CD4-positive, alpha-beta T cell (primary cell): ENCODE measurements around the gene GNA15. TPM values are rescaled to one million over a fixed set of nuclear protein-coding genes. Genes with fewer than 3 reads are reported as not detected.

Experiments used
- ATAC-seq: fragments of 200-7000 bp; cut with Tn5 transposase; one replicate; pipeline ENCODE4 v1.10.0; 2022; ENCODE audit warnings: mild to moderate bottlenecking; ENCODE audit not compliant: poor library complexity
- CTCF ChIA-PET: fragments of 350-600 bp; sonication (Branson Sonifier 250); formaldehyde crosslinking; loops from one replicate; lab custom pipeline; 2021; ENCODE audit warnings: antibody characterized with exemption, inconsistent platforms; lab: Charles Lee
- POLR2A ChIA-PET: fragments of 350-600 bp; sonication (Branson Sonifier 250); formaldehyde crosslinking; loops from one replicate; lab custom pipeline; 2021; ENCODE audit warnings: antibody characterized with exemption, inconsistent platforms; lab: Charles Lee
- DNase-seq, 14 experiments: peaks; one replicate each; pipeline ENCODE4 v3.0.0-alpha.2; 2013 to 2020; ENCODE audit warnings: mixed read lengths in 2 of 14
- H3K27ac ChIP-seq, 2 donors: one replicate each; pipeline versions ENCODE4 v1.5.1 to v1.7.0; 2013; ENCODE audit warnings: low read length in 2 of 2, low read depth in 1 of 2, mild to moderate bottlenecking in 1 of 2
- H3K27me3 ChIP-seq, 2 experiments: 1 replicate in 1 of 2; 2 replicates in 1 of 2; pipeline versions ENCODE4 v1.6.1 to v1.7.0; 2013; ENCODE audit warnings: low read length in 2 of 2, control low read depth in 1 of 2, mild to moderate bottlenecking in 1 of 2, moderate library complexity in 1 of 2; ENCODE audit not compliant: insufficient read depth in 2 of 2, control insufficient read depth in 1 of 2
- H3K36me3 ChIP-seq: one replicate; pipeline ENCODE4 v1.6.1; 2013; ENCODE audit warnings: low read length, control low read depth; ENCODE audit not compliant: insufficient read depth
- H3K4me1 ChIP-seq: one replicate; pipeline ENCODE4 v1.6.1; 2013; ENCODE audit warnings: low read length, control low read depth; ENCODE audit not compliant: insufficient read depth
- H3K4me3 ChIP-seq: one replicate; pipeline ENCODE4 v1.5.1; 2013; ENCODE audit warnings: mild to moderate bottlenecking, low read length, moderate library complexity
- H3K9me3 ChIP-seq, 2 experiments: 1 replicate in 1 of 2; 2 replicates in 1 of 2; pipeline versions ENCODE4 v1.6.1 to v1.7.0; 2013; ENCODE audit warnings: low read length in 2 of 2, mild to moderate bottlenecking in 2 of 2, control low read depth in 1 of 2, moderate library complexity in 1 of 2; ENCODE audit not compliant: control insufficient read depth in 1 of 2, insufficient read depth in 1 of 2
- H3K27ac Mint-ChIP-seq: one replicate; pipeline ENCODE4 v1.8.0; 2020; ENCODE audit warnings: mixed read lengths
- H3K27me3 Mint-ChIP-seq: one replicate; pipeline ENCODE4 v1.8.0; 2021; ENCODE audit warnings: mixed read lengths
- H3K36me3 Mint-ChIP-seq: one replicate; pipeline ENCODE4 v1.8.0; 2021; ENCODE audit warnings: low read depth, mixed read lengths
- H3K4me1 Mint-ChIP-seq: one replicate; pipeline ENCODE4 v1.8.0; 2021; ENCODE audit warnings: low read depth, mixed read lengths
- H3K4me3 Mint-ChIP-seq: one replicate; pipeline ENCODE4 v1.8.0; 2020; ENCODE audit warnings: mild to moderate bottlenecking, mixed read lengths
- H3K9me3 Mint-ChIP-seq: one replicate; pipeline ENCODE4 v1.8.0; 2020; ENCODE audit warnings: mixed read lengths
- intact Hi-C, 2 experiments: fragments of 100-400 bp; cut with DNase I in 1 of 2; cut with micrococcal nuclease in 1 of 2; formaldehyde crosslinking; loops; one replicate each; pipeline versions ENCODE4 v1.15.1 to v1.9.0; 2023 to 2025; cut with DNase I, micrococcal nuclease
- total RNA-seq, 174 experiments: library from RNA in 2 of 174; stranded (reverse) in 2 of 174; gene quantifications; one replicate each; pipeline ENCODE4 v1.2.3 and lab custom pipeline; 2021 to 2026
- TF ChIP-seq, protein P1 (sequence below): fragments of 200-600 bp; IDR thresholded peaks from one replicate; pipeline ENCODE4 v1.8.0; 2022; ENCODE audit warnings: antibody characterized with exemption, mild to moderate bottlenecking

The GNA15 gene
- total RNA-seq, 2 experiments from 2014 or later: 12.1 to 14.9 TPM

DNA sequence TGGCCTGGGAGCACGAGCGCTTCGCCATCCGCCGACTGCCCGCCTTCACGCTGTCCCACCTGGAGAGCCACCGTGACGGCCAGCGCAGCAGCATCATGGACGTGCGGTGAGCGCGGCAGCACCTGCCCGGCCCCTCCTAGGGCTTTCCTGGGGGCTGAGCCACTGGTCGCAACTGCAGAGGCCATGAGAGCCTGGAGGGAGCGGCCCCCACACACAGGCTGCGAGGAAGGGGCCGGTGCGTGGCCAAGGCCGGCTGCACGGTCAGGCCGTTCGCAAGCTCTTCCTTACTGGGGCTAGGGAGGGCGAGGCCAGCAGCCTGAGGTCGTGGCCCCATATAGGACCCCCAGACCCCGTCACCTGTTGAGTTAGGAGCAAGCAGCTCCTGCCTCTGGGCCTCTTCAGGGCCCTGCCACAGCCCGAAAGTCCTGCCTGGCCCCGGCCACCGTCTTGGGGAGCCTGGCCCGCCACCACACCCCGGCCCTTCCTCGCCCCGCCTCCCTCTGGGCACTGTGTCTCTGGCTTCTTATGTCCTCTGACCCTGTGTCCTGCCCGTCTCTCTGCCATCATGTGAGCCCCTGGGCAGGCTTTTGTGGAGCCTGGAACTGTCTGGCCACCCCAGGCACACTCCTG, 68.9 kb downstream of the GNA15 start:
- Mint-ChIP-seq H3K36me3 (peaks cover 22% of the 10 kb centered on the region), H3K27me3 (no peaks in the 10 kb centered on the region), H3K9me3 (no peaks in the 10 kb centered on the region), H3K27ac (no peak overlapping the region), H3K4me1 (no peaks in the 10 kb centered on the region), H3K4me3 (no peak overlapping the region)
- intact Hi-C loops: no loop called here
- TF ChIP-seq, protein P1, sequence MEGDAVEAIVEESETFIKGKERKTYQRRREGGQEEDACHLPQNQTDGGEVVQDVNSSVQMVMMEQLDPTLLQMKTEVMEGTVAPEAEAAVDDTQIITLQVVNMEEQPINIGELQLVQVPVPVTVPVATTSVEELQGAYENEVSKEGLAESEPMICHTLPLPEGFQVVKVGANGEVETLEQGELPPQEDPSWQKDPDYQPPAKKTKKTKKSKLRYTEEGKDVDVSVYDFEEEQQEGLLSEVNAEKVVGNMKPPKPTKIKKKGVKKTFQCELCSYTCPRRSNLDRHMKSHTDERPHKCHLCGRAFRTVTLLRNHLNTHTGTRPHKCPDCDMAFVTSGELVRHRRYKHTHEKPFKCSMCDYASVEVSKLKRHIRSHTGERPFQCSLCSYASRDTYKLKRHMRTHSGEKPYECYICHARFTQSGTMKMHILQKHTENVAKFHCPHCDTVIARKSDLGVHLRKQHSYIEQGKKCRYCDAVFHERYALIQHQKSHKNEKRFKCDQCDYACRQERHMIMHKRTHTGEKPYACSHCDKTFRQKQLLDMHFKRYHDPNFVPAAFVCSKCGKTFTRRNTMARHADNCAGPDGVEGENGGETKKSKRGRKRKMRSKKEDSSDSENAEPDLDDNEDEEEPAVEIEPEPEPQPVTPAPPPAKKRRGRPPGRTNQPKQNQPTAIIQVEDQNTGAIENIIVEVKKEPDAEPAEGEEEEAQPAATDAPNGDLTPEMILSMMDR: no peak
- ChIA-PET POLR2A (no interaction called here), CTCF (no interaction called here)
- Histone ChIP-seq H3K4me3 (no peak overlapping the region), H3K27me3 (no peaks in the 10 kb centered on the region), H3K9me3 (no peaks in the 10 kb centered on the region), H3K4me1 (no peaks in the 10 kb centered on the region), H3K27ac (no peak overlapping the region), H3K36me3 (peaks cover 41% of the 10 kb centered on the region)
- no peak for ATAC-seq
- no peak for DNase-seq

DNA sequence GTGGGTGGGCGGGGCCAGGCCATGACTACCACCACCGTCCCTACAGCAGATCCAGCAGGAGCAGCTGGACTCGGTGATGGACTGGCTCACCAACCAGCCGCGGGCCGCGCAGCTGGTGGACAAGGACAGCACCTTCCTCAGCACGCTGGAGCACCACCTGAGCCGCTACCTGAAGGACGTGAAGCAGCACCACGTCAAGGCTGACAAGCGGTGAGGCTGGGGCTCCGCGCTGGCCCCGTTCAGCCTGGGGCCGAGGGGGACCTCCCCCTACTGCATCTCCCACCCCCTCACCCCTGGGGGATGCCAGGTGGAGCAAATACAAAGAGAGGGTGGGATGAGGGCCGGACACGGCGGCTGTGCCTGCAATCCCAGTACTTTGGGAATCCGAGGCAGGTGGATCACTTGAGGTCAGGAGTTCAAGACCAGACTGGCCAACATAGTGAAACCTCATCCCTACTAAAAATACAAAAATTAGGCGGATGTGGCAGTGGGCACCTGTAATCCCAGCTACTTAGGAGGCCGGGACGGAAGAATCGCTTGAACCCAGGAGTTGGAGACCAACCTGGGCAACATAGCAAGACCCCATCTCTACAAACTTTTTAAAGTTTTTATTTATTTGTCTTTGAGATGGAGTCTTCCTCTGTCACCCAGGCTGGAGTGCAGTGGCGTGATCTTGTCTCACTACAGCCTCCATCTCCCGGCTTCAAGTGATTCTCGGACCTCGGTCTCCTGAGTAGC, 70.6 kb downstream of the GNA15 start:
- Histone ChIP-seq H3K27ac (no peak overlapping the region), H3K36me3 (peaks cover 38% of the 10 kb centered on the region), H3K27me3 (no peaks in the 10 kb centered on the region), H3K4me3 (no peak overlapping the region), H3K4me1 (peaks cover 6% of the 10 kb centered on the region), H3K9me3 (no peaks in the 10 kb centered on the region)
- ATAC-seq: no peak
- no peak overlapping the region for H3K27ac Mint-ChIP-seq
- H3K9me3 Mint-ChIP-seq: no peaks in the 10 kb centered on the region
- no peak overlapping the region for H3K4me3 Mint-ChIP-seq
- ChIA-PET POLR2A (no interaction called here), CTCF (no interaction called here)
- DNase-seq: no peak
- intact Hi-C loops: no loop called here
- peaks cover 20% of the 10 kb centered on the region for H3K36me3 Mint-ChIP-seq
- TF ChIP-seq, protein P1: no peak
- H3K27me3 Mint-ChIP-seq: no peaks in the 10 kb centered on the region
- H3K4me1 Mint-ChIP-seq: no peaks in the 10 kb centered on the region

DNA sequence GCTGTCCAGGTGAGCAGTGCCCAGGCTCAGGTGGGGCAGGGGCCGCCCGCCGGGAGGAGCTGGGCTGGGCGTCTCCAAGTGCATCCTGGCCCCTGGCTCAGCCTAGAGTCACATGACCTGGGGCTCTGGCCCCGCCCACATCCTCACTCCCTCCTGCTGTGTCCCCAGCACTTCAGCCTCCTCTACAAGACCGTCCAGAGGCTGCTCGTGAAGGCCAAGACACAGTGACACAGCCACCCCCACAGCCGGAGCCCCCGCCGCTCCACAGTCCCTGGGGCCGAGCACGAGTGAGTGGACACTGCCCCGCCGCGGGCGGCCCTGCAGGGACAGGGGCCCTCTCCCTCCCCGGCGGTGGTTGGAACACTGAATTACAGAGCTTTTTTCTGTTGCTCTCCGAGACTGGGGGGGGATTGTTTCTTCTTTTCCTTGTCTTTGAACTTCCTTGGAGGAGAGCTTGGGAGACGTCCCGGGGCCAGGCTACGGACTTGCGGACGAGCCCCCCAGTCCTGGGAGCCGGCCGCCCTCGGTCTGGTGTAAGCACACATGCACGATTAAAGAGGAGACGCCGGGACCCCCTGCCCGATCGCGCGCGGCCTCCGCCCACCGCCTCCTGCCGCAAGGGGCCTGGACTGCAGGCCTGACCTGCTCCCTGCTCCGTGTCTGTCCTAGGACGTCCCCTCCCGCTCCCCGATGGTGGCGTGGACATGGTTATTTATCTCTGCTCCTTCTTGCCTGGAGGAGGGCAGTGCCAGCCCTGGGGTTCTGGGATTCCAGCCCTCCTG, 71.8 kb downstream of the GNA15 start:
- ChIA-PET CTCF (no interaction called here), POLR2A (interaction anchor here (0.6 kb wide), 1 partner anchor 13 kb away, joined by 3 read pairs; no protein-coding TSS in a partner anchor)
- no peaks in the 10 kb centered on the region for H3K9me3 ChIP-seq
- intact Hi-C loops: no loop called here
- H3K4me3 ChIP-seq: no peak overlapping the region
- no peak overlapping the region for H3K27ac ChIP-seq
- Mint-ChIP-seq H3K36me3 (peaks cover 20% of the 10 kb centered on the region), H3K4me3 (no peak overlapping the region), H3K9me3 (no peaks in the 10 kb centered on the region), H3K4me1 (no peaks in the 10 kb centered on the region), H3K27ac (no peak overlapping the region), H3K27me3 (no peaks in the 10 kb centered on the region)
- peaks cover 6% of the 10 kb centered on the region for H3K4me1 ChIP-seq
- no peak for ATAC-seq
- H3K27me3 ChIP-seq: no peaks in the 10 kb centered on the region
- DNase-seq: no peak
- peaks cover 38% of the 10 kb centered on the region for H3K36me3 ChIP-seq
- TF ChIP-seq, protein P1: no peak
